Measurements from ENCODE around the gene DHRSX.

DHRSX gene

DNA sequence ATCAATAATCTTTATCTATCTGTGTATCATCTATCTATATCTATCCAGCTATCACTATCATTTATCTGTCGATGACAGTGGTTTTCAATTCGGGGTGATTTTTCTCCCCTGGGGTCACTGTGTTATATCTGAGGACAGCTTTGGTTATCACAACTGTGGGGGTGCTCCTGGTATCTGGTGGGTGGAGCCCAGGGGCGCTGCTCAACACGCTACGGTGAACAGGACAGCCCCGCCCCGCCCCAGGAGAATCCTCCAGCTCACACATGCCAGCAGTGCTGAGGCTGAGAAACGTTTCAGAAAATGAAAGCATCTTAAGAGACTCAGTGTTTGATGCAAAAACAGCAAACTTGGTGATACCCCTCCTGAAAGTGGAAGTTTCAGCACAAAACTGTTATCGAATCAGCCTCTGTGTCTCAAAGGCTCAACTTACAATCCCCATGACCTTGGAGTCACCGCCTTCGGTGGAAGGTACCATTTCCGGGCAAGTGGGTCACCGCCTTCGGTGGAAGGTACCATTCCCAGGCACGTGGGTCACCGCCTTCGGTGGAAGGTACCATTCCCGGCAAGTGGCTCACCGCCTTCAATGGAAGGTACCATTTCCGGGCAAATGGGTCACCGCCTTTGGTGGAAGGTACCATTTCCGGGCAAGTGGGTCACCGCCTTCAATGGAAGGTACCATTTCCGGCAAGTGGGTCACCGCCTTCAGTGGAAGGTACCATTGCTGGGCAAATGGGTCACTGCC, 315.3 kb downstream of the DHRSX start:
- H3K9me3 ChIP-seq, result no peaks in the 10 kb centered on the region
- in situ Hi-C loops (cut with MboI; ENCODE audit: low sequenced_read_pairs), result no loop called here
- no peak for DNase-seq (ENCODE audit: low spot score in 2 of 2)
- H3K36me3 ChIP-seq (replicated peaks), result no peaks in the 10 kb centered on the region
- H3K27me3 ChIP-seq (ENCODE audit: low read depth), result no peaks in the 10 kb centered on the region
- no peaks in the 10 kb centered on the region; the same call in 1 of the 2 replicates for H3K4me1 ChIP-seq
- no peak overlapping the region for H3K4me3 ChIP-seq

DNA sequence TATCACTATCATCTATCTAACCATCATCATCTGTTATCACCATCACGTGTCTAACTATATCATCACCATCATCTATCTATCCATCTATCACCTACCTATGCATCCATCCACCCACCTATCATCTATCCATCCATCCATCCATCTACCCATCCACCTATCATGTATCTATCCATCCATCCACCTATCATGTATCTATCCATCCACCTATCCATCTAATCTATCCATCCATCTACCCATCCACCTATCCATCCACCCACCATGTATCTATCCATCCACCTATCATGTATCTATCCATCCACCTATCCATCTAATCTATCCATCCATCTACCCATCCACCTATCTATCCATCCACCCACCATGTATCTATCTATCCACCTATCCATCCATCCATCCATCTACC, 316.7 kb downstream of the DHRSX start:
- no peak for DNase-seq (ENCODE audit: low spot score in 2 of 2)
- Histone ChIP-seq H3K4me3 (no peak overlapping the region), H3K4me1 (no peaks in the 10 kb centered on the region; the same call in 1 of the 2 replicates), H3K36me3 (replicated peaks) (no peaks in the 10 kb centered on the region), H3K9me3 (no peaks in the 10 kb centered on the region), H3K27me3 (ENCODE audit: low read depth) (no peaks in the 10 kb centered on the region)
- in situ Hi-C loops (cut with MboI; ENCODE audit: low sequenced_read_pairs), result no loop called here

DNA sequence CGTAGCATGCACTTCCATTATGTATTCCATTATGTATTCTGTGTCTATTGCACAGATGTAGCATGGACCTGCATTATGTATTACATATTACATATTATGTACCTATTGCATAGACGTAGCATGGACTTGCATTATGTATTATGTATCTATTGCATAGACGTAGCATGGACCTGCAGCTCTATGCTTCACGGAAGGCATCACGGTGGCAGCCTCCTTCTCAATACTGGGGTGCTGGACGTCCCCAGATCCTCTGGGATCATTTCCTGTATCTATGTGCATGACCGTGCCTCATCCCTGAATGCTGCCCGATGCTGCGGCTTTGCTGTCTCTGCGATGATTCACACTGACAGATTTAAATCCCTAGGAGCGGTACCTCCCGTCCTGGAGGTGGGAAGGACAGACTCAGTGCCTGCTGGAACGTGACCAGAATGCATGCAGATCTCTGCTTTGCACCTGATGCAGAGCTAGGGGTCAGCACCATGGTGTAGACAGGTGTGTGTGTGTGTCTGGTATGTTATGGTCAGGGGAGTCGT, 317.5 kb downstream of the DHRSX start:
- in situ Hi-C loops (cut with MboI; ENCODE audit: low sequenced_read_pairs), result no loop called here
- Histone ChIP-seq H3K9me3 (no peaks in the 10 kb centered on the region), H3K36me3 (replicated peaks) (no peaks in the 10 kb centered on the region), H3K4me1 (no peaks in the 10 kb centered on the region; the same call in 1 of the 2 replicates), H3K4me3 (no peak overlapping the region), H3K27me3 (ENCODE audit: low read depth) (no peaks in the 10 kb centered on the region)
- DNase-seq (ENCODE audit: low spot score in 2 of 2), result no peak

DNA sequence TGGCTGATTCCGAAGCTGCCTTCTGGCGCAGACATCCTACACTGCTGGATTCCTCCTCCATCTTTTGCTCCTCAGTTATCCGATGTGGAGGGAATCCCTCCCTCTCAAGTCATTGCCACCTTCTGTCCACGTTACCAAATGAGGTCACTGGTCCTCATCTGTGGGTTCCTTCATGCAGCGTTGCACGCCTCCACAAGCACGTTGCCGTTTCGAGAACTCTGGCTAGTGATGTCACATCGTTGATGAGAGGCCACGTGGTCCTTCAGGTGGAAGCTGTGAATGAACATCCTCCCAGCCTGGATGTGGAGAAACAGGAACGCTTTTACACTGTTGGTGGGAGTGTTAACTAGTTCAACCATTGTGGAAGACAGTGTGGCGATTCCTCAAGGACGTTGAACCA, 323.2 kb downstream of the DHRSX start:
- in situ Hi-C loops (cut with MboI; ENCODE audit: low sequenced_read_pairs), result no loop called here
- H3K4me1 ChIP-seq, result no peaks in the 10 kb centered on the region; the same call in 1 of the 2 replicates

DNA sequence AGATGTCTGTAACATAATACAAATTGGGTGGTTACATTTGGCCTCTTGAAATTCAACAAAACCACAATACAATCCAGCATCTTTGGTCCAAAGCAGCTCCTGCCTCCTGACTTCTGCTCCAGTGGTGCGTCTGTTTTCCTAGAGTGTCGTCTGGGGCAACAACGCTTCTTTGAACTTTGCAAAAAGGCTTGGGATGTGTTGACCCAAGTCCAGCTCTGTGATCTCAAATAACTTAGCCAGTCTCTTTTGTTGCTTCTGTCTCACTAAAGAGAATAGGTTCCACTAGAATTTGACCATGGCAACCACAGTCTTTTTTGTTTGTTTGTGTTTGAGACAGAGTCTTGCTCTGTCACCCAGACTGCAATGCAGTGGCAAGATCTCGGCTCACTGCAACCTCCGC, 324.0 kb downstream of the DHRSX start:
- Histone ChIP-seq H3K9me3 (no peaks in the 10 kb centered on the region), H3K4me1 (no peaks in the 10 kb centered on the region), H3K4me3 (no peak overlapping the region), H3K36me3 (replicated peaks) (no peaks in the 10 kb centered on the region), H3K27me3 (ENCODE audit: low read depth) (no peaks in the 10 kb centered on the region)
- in situ Hi-C loops (cut with MboI; ENCODE audit: low sequenced_read_pairs), result no loop called here
- no peak for DNase-seq (ENCODE audit: low spot score in 2 of 2)

More for the DNA sequence above, 323.2 kb downstream of the DHRSX start:
- no peaks in the 10 kb centered on the region for H3K36me3 ChIP-seq (replicated peaks)
- no peak for DNase-seq (ENCODE audit: low spot score in 2 of 2)
- H3K4me3 ChIP-seq, result no peak overlapping the region
- H3K9me3 ChIP-seq, result no peaks in the 10 kb centered on the region
- no peaks in the 10 kb centered on the region for H3K27me3 ChIP-seq (ENCODE audit: low read depth)

DNA sequence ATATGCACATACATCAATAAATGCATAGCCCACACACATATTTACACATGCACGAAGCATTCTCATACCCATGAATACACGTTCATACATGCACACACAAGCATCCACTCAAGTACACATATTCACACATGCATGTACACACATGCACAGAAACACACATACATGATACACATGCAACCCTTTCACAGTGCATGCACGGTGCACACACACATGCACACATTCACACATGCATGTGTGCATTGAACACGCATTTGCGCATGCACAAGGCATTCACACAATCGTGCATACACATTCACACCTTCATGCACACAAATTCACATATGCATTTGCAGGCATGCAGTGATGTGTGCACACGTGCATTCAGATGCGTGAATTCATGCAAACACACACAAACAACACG, 324.5 kb downstream of the DHRSX start:
- no peaks in the 10 kb centered on the region for H3K4me1 ChIP-seq
- H3K4me3 ChIP-seq, result no peak overlapping the region
- in situ Hi-C loops (cut with MboI; ENCODE audit: low sequenced_read_pairs), result no loop called here
- no peaks in the 10 kb centered on the region for H3K9me3 ChIP-seq
- no peaks in the 10 kb centered on the region for H3K36me3 ChIP-seq (replicated peaks)
- no peaks in the 10 kb centered on the region for H3K27me3 ChIP-seq (ENCODE audit: low read depth)
- DNase-seq (ENCODE audit: low spot score in 2 of 2), result no peak

DNA sequence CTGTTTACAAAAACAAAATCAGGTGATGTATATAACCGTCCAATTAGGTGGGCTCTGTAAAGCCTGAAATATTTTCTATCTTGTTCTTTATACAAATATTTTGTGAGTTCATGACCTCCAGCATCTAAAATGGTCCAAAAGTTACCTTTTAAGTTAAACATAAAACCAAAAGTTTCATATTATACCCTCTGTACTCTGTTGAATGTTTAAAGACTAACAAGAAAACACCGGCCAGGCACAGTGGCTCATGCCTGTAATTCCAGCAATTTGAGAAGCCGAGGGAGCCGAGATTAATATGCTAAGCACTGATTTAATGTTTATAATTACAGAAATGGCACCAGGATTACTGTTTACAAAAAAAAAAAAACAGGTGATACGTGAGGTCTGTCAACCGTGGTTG, 328.4 kb downstream of the DHRSX start:
- no peak overlapping the region for H3K4me3 ChIP-seq
- no peaks in the 10 kb centered on the region for H3K36me3 ChIP-seq (replicated peaks)
- DNase-seq (ENCODE audit: low spot score in 2 of 2), result no peak
- in situ Hi-C loops (cut with MboI; ENCODE audit: low sequenced_read_pairs), result no loop called here
- H3K27me3 ChIP-seq (ENCODE audit: low read depth), result no peaks in the 10 kb centered on the region
- no peaks in the 10 kb centered on the region for H3K9me3 ChIP-seq
- H3K4me1 ChIP-seq, result no peaks in the 10 kb centered on the region
